ENCODE results near the gene ARHGEF11. TPM values are rescaled to one million over a fixed set of nuclear protein-coding genes. Genes with fewer than 3 reads are reported as not detected.
A peak's percentile ranks its signal among the peaks of the same experiment; 100 is the strongest.

The ARHGEF11 gene
- total and polyA plus RNA-seq, 10 donors, result 3.4 to 65.3 (median 42.7) TPM

GRCh38 chr1:157091186-157091585 lies 45.6 kb upstream of the ARHGEF11 start:
- intact Hi-C loops (cut with DNase I; ENCODE audit: low total_unique reads), result no loop called here
- Histone ChIP-seq H3K27me3 (replicated peaks in 1 of 7) (peaks cover 0 to 15% (median 0%) of the 10 kb centered on the region in 7 donors), H3K4me1 (peaks cover 0 to 10% (median 4%) of the 10 kb centered on the region in 6 donors), H3K27ac (no peak overlapping the region), H3K9me3 (no peaks in the 10 kb centered on the region), H3K4me3 (no peak overlapping the region), H3K36me3 (no peaks in the 10 kb centered on the region)
- 76 to 98% (median 89%) methylated on average over 4 of the region's 4 CpGs for WGBS, 5 donors
- DNase-seq, result no peak
- TF ChIP-seq POLR2A (IDR thresholded peaks at IDR 0.05) (no peak), POLR2AphosphoS5 (IDR thresholded peaks at IDR 0.05) (no peak)
- TF ChIP-seq, protein P1, sequence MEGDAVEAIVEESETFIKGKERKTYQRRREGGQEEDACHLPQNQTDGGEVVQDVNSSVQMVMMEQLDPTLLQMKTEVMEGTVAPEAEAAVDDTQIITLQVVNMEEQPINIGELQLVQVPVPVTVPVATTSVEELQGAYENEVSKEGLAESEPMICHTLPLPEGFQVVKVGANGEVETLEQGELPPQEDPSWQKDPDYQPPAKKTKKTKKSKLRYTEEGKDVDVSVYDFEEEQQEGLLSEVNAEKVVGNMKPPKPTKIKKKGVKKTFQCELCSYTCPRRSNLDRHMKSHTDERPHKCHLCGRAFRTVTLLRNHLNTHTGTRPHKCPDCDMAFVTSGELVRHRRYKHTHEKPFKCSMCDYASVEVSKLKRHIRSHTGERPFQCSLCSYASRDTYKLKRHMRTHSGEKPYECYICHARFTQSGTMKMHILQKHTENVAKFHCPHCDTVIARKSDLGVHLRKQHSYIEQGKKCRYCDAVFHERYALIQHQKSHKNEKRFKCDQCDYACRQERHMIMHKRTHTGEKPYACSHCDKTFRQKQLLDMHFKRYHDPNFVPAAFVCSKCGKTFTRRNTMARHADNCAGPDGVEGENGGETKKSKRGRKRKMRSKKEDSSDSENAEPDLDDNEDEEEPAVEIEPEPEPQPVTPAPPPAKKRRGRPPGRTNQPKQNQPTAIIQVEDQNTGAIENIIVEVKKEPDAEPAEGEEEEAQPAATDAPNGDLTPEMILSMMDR (IDR thresholded peaks at IDR 0.05 in 8 of 11, conservative IDR thresholded peaks at IDR 0.05 in 3 of 11), result no peak

- TF ChIP-seq, protein P1 (IDR thresholded peaks at IDR 0.05 in 8 of 11, conservative IDR thresholded peaks at IDR 0.05 in 3 of 11), result no peak
- TF ChIP-seq POLR2A (IDR thresholded peaks at IDR 0.05), result no peak
- TF ChIP-seq POLR2AphosphoS5 (IDR thresholded peaks at IDR 0.05), result no peak
- Histone ChIP-seq H3K27me3 (replicated peaks in 1 of 7) (peaks cover 0 to 15% (median 0%) of the 10 kb centered on the region in 7 donors), H3K36me3 (no peaks in the 10 kb centered on the region), H3K9me3 (no peaks in the 10 kb centered on the region), H3K27ac (no peak overlapping the region), H3K4me1 (peaks cover 0 to 10% (median 4%) of the 10 kb centered on the region in 6 donors), H3K4me3 (no peak overlapping the region)
- no peak for DNase-seq
- intact Hi-C loops (cut with DNase I; ENCODE audit: low total_unique reads), result loop anchor here (1.0 kb wide), 1 partner anchor 66 kb away; no protein-coding TSS in a partner anchor
- 61 to 69% (median 64%) methylated on average over 3 of the region's 3 CpGs for WGBS, 5 donors
These were observed 45.2 kb upstream of the ARHGEF11 start for GRCh38 chr1:157090771-157091170.

GRCh38 chr1:157090196-157090647 lies 44.7 kb upstream of the ARHGEF11 start:
- peaks cover 0 to 10% (median 4%) of the 10 kb centered on the region in 6 donors for H3K4me1 ChIP-seq
- H3K36me3 ChIP-seq, result no peaks in the 10 kb centered on the region
- no peak overlapping the region for H3K27ac ChIP-seq
- 21 to 27% (median 24%) methylated on average over 10 of the region's 10 CpGs for WGBS, 5 donors
- DNase-seq, result peak; percentile 95
- no peak overlapping the region for H3K4me3 ChIP-seq
- H3K9me3 ChIP-seq, result no peaks in the 10 kb centered on the region
- intact Hi-C loops (cut with DNase I; ENCODE audit: low total_unique reads), result loop anchor here (1.0 kb wide), 1 partner anchor 66 kb away; no protein-coding TSS in a partner anchor
- peaks cover 0 to 15% (median 0%) of the 10 kb centered on the region in 7 donors for H3K27me3 ChIP-seq (replicated peaks in 1 of 7)
- TF ChIP-seq POLR2AphosphoS5 (IDR thresholded peaks at IDR 0.05), result peak in 2 of 3 donors; percentile 13 to 17
- TF ChIP-seq POLR2A (IDR thresholded peaks at IDR 0.05), result no peak
- TF ChIP-seq, protein P1 (IDR thresholded peaks at IDR 0.05 in 8 of 11, conservative IDR thresholded peaks at IDR 0.05 in 3 of 11), result peak; percentile 81 to 96 (median 93)

GRCh38 chr1:157089789-157090188 lies 44.2 kb upstream of the ARHGEF11 start:
- 84 to 95% (median 89%) methylated on average over 7 to 9 of the region's 9 CpGs for WGBS, 5 donors
- H3K4me3 ChIP-seq, result no peak overlapping the region
- no peaks in the 10 kb centered on the region for H3K9me3 ChIP-seq
- no peaks in the 10 kb centered on the region for H3K36me3 ChIP-seq
- TF ChIP-seq POLR2AphosphoS5 (IDR thresholded peaks at IDR 0.05) (no peak), POLR2A (IDR thresholded peaks at IDR 0.05) (no peak)
- TF ChIP-seq, protein P1 (IDR thresholded peaks at IDR 0.05 in 8 of 11, conservative IDR thresholded peaks at IDR 0.05 in 3 of 11), result no peak
- H3K27me3 ChIP-seq (replicated peaks in 1 of 7), result peaks cover 0 to 15% (median 0%) of the 10 kb centered on the region in 7 donors
- intact Hi-C loops (cut with DNase I; ENCODE audit: low total_unique reads), result loop anchor here (1.0 kb wide), 1 partner anchor 67 kb away; no protein-coding TSS in a partner anchor
- H3K4me1 ChIP-seq, result peaks cover 0 to 10% (median 4%) of the 10 kb centered on the region in 6 donors
- DNase-seq, result peak; percentile 64
- H3K27ac ChIP-seq, result no peak overlapping the region

Data from spleen (tissue), 11 donors.